NOMO-1 (cell line): ENCODE measurements around the gene LENG9.
"Not testable (repeated sequence)": the region's sequence is repeated elsewhere in the genome, so short reads cannot be mapped to it uniquely, and the experiment has no call there.

Source experiments
- DNase-seq, 2 experiments: peaks; one replicate each; lab custom pipeline; 2025; ENCODE audit not compliant: unreplicated experiment in 2 of 2; lab: John Stamatoyannopoulos, UW

Gene LENG9

DNA sequence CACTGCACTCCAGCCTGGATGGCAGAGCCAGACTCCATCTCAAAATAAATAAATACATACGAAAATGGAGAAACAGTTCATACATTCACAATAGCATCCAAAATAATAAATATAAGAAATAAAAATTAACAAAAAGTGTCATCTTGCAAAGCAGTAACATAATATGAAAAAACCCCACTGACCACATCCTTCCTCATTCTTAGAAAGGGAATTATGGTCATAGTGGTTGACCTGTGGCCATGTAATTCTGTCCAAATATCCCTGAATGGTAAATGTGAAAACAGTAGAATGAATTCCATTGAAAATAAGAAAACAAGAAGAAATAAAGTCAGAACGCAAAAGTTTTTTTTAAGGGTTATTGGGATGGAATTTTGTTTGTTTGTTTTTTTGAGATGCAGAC is 16.5 kb upstream of the LENG9 start:
- DNase-seq, result peak in 1 of 2 experiments; percentile 74

DNA sequence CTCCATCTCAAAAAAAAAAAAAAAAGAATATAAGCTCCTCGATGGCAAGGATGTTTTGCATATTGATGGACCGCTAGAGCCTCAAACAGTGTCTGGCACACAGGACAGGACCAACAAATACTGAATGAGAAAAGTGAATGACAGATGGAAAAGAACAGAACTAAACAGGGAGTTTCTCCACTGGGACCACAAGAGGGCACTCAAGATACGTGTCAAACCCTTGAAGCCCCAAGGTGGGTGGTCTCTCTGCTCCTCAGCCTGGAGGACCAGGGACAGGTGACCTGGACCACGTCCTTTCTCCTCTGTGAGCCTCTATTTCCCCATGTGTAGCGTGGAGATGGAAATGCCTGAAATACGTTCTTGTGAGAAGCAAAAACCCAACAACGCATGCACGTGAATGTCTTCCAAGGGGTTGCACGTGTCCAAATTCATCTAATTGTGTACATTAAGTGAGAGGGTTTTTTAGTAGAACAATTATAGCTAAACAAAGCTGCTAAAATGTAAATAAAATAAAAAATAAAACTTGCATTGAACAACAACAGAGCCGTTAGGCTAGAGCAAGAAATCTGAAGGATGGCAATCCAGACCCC is 15.2 kb upstream of the LENG9 start:
- DNase-seq, result peak in 1 of 2 experiments; percentile 59

DNA sequence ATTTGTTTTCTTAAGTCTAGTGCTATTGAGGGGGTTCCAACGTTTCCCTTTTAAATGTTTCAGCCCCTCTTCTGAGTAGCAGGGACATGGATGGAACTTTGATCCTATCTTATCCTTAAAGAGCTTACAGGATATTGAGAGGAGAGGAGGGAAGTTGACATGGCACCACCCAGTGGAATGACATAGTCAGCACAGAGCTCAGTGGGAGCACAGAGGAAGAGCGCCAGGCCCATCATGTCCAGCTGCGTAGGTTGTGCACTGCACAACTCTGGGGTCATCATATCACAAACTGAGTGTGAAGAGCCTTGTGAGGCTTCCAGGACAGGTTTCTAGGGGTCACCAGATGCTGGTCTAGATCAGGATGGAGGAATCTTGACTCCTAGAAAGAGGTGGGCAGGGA is 14.1 kb upstream of the LENG9 start:
- DNase-seq, result no peak

DNA sequence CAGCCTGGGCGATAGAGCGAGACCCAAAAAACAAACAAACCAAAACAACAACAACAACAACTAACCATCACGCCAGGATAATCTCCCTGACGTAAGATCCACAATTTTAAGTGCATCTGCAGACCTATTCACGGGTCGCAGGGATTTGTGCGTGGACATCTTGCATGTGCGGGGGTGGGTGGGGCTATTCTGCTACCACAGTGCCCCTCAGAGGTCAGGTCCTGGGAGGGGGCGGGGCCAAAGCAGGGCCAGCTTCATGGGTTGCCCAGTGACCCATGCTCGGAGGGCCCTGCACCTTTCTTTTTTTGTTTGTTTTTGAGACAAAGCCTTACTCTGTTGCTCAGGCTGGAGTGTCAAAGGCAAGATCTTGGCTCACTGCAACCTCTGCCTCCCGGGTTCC is 12.1 kb upstream of the LENG9 start:
- no peak for DNase-seq

DNA sequence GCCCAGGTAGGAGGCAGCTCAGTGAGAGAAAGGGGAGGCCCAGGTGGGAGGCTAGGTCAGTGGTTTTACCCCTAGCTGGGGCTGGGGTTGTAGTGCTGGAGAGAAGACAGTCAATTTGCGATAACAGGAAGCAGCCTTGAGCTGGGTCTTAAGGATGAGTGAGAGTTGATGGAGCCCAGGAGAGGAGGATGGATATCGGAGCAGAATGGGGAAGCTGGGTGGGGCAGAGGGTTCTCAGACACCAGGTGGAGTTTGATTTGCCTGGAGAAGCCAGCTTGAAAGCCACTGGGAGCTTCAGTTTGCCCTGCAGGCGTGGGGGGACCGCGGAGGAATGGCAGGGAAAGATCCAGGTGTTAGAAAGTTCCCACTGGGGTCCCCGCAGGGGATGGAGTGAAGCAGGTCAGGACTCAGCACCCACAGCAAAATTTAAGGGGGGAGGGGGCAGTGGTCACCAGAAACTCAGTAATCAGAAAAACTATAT is 10.4 kb upstream of the LENG9 start:
- DNase-seq, result no peak

DNA sequence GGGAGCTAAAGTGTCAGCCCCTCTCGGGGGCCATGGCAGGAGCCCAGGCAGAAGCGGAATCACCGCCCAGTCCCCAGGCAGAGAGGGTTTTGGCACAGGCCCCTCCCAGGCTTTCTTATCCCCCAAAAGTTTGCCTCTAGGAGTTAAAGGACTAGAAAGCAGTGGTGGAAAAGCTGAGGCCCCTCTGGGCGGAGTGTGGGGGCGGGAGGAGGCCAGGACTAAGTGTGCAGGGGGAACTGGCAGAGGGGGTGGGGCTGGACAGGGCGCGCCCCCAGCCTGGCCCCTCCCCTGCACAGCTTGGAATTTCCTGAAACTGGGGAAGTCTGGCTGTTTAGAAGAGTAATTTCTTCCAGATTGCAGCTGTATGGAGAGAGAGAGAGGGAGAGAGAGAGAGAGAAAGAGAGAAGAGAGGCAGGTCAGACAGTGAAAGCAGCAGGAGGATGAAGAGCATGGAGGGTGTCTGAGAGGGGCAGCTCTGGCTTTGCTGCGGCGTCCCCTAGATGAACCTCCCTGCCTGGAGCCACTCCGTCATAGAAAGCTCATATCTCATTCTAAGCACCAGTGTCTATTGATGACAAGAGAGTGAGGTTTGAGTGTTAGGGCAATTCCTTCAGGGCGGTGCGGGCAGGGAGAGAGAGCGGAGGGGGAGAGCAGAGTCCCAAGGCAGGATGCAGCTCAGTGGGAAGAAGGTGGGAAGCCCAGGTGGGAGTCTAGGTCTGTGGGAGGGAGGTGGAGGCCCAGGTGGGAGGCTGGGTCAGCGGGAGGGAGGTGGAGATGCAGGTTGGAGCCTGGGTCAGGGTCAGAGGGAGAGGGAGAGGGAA is 9.7 kb upstream of the LENG9 start, which contains the start of gene CDC42EP5:
TSS of gene CDC42EP5 (minus strand) at position 226 of the 821 bp plus-strand sequence. CDS start 7,749 bp downstream, outside the sequence.
- peak in 1 of 2 experiments; percentile 30 for DNase-seq

DNA sequence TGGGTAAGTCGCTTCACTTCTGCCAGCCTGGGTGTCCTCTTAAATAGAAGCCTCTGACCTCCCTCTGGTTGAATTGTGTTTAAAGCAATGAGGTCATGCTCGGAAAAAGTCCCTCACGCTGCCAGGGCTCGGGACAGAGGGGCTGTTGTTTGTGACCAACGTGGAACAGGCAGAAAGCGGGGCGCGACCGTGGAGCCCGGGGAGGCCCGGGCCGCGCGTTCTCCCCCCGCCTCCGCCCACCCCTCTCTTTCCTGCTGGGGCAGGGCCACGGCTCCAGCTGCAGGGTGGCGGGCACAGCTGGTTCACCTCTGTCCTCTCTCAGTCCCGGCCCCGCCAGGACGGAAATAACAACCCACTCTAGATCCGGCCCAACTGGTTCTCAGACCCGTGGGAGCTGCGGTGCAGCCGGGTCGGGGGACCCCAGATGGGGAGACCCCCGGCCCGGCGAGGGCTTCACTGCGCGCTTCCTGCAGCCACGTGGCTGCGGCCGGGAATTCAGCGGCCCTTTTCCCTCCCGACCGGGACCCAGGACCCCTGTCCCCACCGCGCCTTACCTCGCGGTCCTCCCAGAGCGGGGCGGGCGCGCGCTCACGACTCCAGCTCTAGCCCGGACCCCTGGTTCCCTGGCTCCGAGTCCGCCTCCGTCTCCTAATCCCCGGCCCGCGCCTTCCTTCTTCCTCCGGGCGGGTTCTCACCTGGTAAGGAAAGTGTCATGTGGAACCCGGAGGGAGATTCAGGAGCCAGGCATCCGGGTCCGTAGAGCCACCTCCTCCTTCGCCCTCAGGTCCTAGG is 7.6 kb upstream of the LENG9 start:
- DNase-seq, result no peak

DNA sequence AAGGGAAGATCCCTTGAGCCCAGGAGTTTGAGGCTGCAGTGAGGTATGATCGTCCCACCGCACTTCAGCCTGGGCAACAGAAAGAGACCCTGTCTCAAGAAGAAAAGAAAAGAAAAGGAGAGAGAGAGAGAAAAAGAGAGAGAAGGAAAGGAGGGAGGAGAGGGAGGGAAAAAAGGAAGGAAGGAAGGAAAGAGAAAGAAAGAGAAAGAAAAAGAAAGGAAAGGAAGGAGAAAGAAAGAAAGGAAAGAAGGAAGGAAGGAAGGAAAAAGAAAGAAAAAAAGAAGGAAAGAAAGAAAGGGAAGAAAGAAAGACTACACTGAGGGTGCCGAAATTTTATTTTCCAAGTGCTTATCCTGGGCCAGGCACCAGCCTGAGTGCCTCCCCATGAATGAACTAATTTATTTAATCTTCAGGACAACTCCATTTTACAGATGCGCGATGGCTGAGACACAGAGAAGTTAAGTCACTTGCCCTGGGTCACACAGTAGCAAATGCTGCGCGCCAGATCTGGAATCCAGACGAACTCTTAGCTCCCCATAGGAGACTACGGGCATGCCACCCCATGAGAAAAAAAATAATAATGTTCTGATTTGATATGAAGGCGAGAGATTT is 6.8 kb upstream of the LENG9 start:
- no peak for DNase-seq

DNA sequence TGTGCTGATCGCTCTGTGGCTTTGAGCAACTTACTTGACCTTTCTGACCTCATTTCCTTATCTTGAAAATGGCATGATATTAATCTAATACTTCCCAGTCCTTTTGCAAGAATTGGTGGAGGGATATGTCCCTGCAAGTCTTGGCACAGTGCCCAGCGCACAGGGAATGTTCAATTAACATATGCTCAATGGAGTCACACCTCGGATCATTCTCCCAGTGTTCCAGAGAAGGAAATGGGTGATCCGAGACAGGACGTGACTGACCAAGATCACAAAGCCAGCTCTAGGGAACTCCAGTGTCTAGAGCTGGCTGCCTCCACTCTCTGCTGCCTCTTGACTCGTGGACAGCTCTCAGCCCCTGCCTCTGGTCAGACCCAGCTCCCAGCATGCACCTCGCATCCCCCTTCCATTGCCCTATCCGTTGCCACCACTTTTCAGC is 5.9 kb upstream of the LENG9 start:
- DNase-seq, result no peak

DNA sequence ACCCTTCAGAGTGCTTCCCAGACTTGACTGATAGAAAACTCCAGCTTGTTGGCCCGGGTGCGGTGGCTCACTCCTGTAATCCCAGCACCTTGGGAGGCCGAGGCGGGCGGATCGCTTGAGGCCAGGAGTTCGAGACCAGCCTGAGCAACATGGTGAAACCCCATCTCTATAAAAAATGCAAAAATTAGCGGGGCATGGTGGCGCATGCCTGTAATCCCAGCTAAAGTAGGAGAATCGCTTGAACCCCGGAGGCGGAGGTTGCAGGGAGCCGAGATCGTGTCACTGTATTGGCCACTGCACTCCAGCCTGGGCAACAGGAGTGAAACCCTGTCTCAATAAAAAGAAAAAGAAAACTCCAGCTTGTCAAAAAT is 2.5 kb upstream of the LENG9 start:
- not testable (repeated sequence) for DNase-seq

DNA sequence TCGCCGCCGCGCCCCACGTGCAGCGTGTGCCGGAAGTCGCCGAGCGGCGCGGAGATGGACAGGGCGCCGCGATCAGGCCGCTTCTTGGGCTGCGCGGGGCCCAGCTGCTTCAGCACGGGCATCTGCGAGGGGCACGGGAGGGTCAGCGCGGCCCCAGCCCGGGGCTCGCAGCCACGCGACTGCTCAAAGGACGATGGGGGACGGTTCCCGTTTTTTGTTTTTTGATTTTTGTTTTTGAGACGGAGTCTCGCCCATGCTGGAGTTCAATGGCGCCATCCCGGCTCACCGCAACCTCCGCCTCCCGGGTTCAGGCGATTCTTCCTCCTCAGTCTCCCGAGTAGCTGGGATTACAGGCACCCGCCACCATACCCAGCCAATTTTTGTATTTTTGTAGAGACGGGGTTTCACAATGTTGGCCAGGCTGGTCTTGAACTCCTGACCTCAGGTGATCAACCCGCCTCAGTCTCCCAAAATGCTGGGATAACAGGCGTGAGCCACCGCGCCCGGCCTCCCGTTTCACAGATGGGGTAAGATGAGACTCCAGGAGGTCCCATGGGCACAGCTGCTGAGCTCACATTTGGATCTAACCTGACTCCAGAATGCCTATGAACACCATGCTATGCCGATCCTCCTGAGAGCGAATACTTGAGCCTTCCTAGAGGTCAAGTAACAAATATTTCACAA is 2.0 kb upstream of the LENG9 start:
- no peak for DNase-seq

DNA sequence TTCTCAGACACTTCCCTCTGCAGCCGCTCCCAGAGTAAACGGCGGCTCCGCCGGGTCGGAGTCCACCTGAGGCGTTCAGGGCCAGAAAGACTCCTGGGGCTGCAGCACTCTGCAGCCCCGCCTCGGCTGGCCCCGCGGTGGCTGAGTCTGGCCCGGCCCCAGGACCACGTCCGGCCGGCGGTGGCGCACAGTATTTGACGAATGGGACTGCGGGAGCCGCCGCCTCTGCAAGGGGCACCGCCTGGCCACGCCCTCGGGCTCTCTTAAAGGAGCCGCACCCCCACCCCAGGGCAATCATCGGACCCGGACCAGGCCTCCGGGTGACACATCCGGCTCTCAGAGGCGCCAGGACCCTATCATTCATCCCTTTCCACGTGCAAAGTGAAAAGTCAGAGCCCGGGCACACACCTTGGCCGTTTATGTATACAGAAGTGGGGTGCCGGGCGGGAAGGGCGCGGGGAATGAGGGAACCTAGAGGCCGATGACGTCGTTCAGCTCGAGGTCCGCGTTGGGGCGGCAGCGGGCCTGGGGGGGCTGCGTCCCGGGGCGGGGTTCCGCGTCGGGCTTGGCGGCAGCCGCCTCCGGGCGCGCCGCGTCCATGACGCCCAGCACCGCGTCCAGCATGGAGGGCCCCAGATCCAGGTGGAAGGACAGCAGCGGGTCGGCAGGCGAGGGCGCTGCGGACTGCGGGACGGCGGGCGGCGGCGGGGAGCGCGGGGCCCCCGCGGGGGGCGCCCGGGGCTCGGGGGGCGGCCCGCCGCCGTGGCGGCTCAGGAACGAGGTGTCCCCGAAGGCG is 1.2 kb upstream of the LENG9 start:
- DNase-seq, result peak; percentile 93 to 97

DNA sequence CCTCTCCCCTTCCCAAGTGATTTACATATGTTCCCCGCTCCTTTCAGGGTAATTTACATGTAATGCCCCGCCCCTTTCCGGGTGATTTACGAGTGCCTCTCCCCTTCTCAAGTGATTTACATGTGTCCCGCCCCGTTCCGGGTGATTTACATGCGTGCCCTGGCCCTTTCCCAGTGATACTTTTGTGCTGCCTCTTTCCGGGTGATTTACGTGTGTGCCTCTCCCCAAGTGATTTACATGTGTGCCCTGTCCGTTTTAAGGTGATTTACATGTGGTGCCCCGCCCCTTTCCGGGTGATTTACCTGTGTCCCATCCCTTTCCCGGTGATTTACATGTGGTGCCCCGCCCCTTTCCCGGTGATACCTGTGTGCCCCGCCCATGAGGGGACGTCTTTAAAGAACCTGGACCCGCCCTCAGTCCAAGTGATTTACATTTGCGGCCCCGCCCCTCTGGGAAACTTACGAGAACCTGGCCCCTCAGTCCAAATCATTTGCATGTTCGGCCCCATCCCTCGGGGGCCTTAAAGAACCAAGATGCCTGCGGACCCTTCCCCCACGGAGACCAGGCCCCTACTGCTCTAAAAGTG is 559 bp upstream of the LENG9 start:
- DNase-seq, result peak; percentile 87 to 96

DNA sequence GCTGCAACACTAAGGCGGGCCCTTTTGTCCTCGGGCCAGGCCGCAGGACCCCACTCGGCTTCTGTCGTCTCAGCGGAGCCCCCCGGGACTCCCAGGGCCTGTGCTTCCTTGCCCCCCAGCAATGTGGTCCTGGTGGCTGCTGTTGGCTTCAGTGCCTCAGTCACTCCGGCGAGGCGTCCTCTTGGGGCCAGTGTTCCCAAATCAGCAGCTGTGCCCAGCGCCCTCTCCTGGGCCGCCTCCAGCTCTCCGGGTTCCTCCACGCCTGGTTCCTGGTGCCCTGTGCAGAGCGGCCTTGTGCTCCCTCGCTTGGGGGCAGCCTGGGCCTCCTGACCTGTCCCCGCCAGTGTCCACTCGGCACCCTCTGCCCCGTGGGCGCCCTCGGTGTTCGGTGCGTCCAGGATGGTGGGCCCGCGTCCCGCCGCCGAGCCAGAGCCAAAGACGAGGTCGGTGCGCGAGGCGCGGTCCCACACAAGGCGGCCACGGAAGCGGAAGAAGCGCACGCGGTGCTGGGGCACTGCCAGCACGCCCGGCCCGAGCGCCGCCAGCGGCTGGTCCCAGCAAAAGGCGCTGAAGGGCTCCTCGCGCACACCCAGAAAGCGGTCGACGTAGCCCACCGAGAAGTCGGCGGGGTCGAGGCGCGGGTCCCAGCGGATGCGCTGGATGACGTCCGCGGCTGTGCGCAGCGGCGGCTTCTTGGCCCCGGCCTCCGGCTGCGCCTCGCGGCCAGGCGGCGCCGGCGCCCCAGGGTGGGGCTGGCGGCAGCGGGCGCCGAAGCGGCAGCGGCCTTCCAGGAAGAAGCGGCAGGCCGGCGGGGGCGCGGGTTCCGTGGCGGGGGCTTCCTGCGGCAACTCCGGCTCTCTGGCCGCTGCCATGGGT is 685 bp downstream of the LENG9 start:
- peak; percentile 74 to 78 for DNase-seq

DNA sequence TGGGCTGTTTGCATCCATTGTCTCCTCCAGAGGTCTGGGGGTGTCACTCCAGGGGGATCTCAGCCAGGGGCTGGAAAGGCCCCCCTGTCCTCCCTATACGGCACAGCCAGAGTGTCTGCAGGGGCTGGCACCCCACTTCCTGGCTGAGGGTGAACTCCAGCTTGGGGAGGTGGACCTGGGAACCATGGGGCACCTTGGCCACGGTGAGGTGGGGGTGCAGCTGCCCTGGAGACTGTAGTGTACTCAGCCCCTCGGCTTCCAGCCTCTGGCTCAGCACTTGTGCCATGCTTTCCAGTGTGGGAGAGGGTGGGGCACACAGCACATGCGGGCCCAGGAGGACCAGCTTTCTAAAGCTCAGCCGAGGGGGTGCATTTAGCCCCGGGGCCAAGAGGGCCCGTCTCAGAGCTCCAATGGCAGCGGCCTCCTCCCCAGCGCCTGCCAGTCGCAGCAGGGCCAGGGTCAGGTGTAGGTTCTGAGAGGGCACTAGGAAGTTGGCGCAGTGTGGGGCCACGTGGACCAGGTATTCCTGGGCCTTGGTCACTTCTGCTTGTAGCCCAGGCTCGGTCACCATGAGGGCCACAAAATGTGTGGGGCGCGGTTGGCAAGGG is 1.4 kb downstream of the LENG9 start:
- no peak for DNase-seq

DNA sequence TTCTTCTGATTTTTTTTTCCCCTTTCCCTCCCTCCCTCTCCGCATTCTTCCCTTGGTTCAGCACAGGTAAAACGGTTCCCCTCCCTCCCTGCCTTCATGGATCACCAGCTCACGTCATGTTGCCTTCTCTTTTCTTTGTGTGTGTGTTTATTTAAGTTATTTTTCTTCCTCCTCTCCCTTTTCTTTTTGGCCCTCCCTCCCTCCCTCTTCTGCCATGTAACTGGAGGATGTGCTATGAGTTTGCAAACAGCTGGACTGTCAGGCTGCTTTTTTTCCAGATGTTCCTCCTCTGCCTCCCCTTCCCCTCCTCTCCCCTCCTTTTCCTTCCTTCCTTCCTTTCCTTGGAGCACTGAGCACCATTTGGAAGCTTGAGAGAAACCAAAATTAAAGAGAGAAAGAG is 2.0 kb downstream of the LENG9 start:
- no peak for DNase-seq

DNA sequence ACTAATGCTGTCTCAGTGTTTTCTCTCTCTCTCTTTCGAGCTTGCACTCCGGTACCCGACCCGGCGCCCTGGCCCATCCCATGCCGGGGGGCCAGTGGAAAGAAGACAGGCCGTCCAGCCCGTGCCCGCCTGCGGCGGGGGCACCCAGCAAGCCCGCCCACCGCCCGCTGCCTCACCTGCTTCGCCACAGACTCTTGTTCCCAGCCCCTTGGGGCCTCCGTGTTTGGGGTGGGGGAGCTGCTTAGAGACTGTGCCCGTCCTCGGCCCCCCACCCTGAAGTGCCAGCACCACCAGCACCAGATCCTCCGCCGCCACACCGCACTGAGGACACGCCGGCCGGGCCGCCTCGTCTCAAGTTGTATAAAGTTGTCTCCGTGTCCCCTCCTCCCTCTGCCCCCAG is 2.4 kb downstream of the LENG9 start:
- DNase-seq, result no peak
